PC-9 (cell line): ENCODE measurements around the gene TRMT2B.

Experiments used
- CTCF ChIP-seq: fragments of 200-600 bp; sonication (generic); conservative IDR thresholded peaks from 2 replicates; pipeline ENCODE4 v1.6.1; 2017; ENCODE audit warnings: mixed run types, antibody characterized with exemption, mild to moderate bottlenecking, moderate library complexity
- EZH2 ChIP-seq: fragments of 200-600 bp; sonication (generic); IDR thresholded peaks from 2 replicates; pipeline ENCODE4 v1.8.0; 2017; ENCODE audit warnings: antibody characterized with exemption, low read depth

- TF ChIP-seq CTCF (no peak), EZH2 (no peak)
Observed at GRCh38 chrX:100999451-100999850, 52.5 kb downstream of the TRMT2B start.
